HG03159 (cell line): ENCODE measurements around the gene DENND5A.

ENCODE experiments used
- ATAC-seq: cut with Tn5 transposase; IDR thresholded peaks from one replicate; pipeline ENCODE4 v1.9.1; 2021; ENCODE audit warnings: mild to moderate bottlenecking, moderate library complexity; ENCODE audit not compliant: unreplicated experiment

The DENND5A gene

DNA sequence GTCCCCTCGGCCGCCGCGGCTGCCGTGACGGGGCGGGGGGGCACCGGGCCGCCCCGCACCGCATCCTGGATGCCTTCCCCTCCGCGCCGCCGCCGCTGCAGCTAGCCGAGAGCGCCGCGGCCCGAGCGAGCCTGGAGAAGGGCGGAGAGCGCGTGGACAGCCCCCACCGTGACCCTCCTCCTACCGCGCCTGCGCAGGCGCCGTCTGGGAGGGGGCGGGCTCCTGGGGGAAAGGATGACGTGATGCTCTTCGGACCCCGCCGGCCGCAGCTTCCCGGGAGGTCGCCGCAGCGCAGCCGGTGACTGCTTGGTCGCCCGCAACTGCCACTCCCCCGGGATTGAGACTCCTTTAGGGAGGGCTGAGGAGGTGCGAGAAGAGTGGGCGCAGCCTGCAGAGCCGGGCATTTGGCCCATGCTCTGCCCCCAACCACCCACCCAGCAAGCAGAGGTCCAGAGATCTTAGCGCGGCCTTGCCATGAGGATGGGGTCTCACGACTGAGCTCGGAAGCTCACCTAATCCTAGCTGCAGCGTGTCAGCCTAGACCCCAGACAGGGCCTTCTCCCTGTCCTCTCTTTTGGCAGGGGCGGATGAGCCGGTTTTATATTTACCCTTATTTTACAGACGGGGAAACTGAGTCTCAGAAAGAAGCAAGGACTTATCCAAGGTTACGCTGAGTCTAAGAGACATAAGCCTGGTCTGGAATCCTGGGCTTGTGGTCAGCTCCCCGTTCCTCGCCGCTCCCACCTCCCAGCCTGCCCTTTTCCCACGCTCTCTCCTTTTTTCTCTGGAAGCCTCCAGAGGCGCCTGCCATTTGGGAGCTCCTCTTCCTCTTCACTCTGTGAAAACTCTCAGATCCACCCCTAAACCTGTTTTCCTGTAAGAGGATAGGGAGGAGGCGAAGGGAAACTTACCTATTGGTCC is at the start of gene DENND5A:
Gene DENND5A, minus strand, starts transcription at position 140 of the 921 bp plus-strand sequence. CDS start 281 bp downstream, outside the sequence.
- ATAC-seq: peak; percentile 26

DNA sequence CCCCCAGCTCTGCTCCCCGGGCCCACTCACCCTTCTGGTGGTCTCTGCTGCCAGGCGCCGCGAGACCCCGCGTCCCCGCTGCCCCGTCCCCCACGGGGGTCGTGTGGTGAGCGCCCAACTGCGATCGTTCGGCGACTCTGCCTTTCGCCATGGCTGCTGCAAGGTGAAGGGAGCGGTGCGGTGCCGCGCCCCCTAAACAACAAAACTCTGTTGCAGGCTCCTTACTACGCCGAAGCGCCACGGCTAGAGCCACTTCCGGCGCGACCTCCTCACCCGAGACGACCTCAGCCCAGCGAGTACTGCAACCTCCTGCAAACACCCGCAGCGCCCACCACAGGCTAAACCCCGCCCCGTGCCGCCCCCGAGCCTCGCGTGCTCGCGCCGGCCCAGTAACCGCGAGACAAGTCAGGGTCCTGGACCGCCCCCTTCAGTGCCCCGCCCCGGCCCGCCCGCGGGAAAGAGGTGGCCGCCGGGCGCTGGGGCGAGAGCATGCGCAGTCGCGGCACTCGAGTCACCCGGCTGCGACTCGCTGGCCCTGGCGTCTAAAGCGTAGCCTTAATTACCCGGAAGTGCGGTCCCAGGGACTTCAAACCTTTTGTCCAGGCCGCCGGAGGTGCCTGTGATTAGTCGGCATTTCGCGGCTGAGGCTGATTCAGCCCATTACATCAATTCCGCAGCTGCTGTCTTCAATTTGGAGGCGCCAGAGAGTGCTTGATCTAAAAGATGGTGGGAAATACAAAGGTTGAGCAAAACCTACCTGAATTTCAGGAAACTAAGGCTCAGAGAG is 49.3 kb upstream of the DENND5A start, which contains the start of gene TMEM41B:
Gene TMEM41B, minus strand, starts transcription at position 303 of the 787 bp plus-strand sequence. Its CDS starts 152 bp downstream, at position 151.
- ATAC-seq: peak; percentile 97

DNA sequence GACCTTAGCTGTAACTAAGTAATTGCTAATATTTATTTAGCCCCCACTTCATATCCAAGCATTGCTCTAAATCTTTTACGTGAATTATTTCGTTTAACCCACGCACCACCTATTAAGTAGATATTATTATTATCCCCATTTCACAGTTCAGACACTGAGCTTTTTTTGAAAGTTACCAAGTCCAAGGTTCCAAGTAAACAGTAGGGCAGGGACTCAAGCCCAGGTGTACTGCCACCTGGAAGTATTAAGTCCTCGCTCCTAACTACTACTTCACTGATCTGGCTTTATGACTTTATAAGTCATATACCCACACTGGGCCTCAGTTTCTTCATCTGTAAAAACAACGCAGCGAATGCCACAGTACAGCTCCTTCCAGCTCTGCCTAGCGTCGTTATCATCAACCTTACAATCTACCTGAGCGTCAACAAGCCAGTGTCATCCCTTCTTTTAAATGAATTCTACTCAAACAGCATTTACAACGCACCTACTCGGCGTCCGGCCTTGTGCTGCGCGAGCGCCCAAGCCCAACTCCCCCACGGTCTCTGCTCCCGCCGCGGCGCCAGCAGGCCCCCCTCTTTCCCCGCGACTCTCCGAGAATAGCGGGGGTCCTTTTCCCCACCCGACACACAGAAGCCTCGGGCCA is 48.6 kb upstream of the DENND5A start:
- peak; percentile 10 for ATAC-seq

DNA sequence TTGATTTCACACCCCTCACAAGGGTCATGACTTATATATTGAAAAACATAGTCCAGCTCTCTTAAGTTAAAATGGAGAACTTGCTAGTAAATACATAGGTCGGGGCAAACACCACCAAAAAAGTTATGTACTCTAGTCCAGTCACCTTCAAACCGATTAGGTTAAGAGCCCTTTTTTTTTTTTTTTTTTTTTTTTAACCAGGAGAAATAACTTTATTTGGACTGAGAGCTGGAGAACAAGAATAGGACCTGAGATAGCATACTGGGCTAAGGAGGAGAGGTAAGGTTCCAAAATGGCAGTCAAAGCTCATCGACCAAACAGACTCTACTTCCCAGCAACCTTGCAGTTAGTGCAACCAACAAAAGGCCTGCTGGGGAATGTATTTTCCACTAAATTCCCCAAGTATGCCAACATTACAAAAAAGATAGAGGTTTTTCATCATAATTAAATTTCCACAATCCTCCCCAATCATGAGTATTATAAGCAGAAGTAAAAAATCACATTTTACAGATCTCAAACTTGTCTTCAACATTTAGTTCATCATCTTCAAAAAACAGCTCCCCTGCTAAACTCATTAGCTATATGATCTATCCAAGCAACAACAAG is 45.4 kb upstream of the DENND5A start:
- no peak for ATAC-seq

DNA sequence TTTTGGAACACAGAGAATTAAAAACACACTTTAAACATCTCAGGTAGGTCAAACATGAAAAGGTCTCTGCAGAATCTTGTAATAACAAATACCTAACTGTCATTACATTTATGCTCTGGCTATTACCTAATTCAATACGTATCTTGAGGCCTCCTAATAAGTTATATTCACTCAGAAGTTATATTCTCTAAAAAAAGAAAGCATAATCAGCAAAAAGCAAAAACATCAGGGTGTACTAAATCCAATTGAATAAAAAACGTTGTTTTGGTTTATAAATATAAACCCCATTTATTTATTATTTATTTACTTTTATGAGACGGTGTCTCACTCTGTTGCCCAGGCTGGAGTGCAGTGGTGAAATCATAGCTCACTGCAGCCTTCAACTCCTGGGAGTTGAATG is 39.0 kb upstream of the DENND5A start:
- no peak for ATAC-seq

DNA sequence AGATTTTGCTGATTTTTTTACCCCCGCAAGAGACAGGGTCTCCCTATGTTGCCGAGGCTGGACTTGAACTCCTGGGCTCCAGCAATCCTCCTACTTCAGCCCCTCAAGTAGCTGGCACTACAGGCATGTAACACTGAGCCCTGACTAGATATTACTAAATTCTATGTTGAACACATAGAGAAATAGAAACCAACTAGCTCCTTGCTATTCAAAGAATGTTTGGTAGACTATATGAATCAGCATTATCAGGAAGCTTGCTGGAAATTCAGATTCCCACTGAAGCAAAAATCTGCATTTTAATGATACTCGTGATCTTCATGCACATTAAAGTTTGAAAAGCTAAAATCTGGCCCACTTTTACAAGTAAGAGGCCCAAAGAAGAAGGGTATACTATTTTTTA is 37.3 kb upstream of the DENND5A start:
- no peak for ATAC-seq

DNA sequence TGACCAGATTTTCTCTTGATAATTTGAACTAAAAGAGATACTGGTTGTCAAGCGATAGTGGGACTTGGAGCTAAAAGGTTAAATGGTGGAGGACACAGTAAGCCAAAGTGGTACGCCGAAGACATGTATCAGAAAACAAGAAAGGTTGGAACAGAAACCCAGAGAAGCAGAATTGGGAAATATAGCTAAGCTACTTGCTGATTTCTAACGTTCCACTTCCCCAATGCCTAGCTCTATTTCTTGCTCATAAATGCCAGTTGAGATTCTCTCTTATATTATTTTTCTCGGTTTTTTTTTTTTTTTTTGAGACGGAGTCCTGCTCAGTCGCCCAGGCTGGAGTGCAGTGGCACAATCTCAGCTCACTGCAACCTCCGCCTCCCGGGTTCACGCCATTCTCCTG is 36.6 kb upstream of the DENND5A start:
- ATAC-seq: no peak

DNA sequence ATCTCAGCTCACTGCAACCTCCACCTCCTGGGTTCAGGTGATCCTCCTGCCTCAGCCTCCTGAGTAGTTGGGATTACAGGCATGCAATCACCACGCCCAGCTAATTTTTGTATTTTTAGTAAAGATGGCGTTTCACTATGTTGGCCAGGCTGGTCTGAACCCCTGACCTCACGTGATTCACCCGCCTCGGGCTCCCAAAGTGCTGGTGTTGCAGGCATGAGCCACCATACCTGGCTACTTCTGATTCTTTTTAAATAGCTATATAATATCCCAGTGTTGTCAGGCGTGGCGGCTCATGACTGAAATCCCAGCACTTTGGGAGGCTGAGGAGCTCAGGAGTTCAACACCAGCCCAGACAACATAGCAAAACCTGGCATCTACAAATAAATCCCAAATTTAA is 28.5 kb upstream of the DENND5A start:
- no peak for ATAC-seq

DNA sequence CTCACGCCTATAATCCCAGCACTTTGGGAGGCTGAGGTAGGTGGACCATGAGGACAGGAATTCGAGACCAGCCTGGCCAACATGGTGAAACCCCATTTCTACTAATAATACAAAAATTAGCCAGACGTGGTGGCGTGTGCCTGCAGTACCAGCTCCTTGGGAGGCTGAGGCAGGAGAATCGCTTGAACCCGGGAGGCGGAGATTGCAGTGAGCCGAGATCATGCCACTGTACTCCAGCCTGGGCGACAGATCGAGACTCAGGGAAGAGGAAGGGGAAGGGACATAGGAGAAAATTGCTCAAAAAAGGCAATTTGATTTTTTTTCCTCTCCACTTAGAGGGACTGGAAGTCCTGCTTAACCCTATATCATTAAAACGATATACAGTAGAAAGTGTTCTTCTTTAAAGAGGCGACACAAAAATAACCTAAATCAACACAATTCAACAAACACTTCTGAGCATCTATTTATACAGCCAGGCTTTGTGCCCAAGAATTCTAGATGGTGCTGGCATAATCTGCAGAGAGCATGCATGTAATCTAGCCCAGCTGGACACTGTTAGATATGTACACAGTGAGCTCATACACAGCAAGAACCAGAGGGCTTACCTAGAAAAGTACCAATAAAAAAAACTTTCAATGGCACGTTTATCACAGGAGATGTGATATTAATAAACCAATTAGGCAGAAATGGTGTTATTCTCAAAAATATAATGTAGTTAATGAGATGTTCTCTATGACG is 20.9 kb upstream of the DENND5A start:
- no peak for ATAC-seq

DNA sequence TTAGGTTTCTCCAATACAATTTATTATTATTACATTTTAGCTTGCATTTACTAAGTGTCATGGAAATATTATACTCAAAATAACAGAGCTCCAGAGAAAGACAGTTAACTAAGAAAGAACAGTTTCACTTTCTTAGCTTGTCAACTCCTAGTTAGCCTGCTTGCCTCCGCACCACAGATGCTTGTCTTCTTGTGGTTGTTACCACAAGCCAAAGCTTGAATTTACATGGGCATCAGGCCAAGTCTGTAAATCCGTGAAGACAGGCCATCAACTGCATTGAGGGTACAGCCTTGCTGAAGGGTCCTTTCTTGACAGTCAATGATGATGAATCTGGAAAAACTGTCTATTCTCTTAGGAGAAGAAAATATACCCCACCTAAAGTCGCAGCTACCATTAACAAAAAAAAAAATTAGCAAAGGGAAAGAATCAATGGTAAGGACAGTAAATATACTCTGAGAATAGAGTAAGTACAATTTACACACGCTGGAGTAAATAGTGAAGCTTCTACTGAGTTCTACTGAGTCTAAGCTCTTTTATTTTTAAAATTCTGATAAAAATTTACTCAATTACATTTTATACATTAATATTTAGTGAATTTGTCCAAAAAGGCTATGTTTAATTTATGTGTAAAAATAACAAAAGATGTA is 15.6 kb upstream of the DENND5A start:
- peak; percentile 84 for ATAC-seq

DNA sequence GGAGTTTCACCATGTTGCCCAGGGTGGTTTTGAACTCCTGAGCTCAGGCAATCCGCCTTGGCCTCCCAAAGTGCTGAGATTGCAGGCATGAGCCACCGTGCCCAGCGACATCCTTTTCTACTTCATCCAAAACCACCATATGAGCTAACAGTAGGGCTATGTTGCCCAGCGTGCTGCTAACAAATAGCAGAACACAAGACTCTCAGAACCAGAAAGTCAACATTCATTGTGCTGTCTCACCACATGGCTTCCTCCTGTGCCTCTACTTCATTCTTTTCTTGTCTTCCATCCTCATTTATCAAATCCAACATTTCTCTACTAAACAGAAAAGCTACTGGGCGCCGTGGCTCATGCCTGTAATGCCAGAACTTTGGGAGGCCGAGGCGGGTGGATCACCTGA is 12.0 kb upstream of the DENND5A start:
- no peak for ATAC-seq

DNA sequence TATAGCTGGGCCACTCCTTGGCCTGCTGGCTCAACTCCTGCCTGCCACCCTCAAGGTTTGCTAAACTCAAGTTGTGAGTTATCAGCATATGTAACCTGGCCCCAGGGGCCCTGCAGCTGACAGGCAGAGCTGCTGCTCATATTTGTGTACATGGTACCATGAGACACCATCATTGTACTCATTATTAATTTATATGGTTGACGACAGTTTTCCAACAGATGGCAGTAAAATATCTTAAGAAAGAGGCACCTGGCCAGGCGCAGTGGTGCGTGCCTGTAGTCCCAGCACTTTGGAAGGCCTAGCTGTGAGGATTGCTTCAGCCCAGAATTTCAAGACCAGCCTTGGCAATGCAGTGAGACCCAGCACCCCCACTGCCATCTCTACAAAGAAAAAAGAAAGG is 11.4 kb upstream of the DENND5A start:
- no peak for ATAC-seq

DNA sequence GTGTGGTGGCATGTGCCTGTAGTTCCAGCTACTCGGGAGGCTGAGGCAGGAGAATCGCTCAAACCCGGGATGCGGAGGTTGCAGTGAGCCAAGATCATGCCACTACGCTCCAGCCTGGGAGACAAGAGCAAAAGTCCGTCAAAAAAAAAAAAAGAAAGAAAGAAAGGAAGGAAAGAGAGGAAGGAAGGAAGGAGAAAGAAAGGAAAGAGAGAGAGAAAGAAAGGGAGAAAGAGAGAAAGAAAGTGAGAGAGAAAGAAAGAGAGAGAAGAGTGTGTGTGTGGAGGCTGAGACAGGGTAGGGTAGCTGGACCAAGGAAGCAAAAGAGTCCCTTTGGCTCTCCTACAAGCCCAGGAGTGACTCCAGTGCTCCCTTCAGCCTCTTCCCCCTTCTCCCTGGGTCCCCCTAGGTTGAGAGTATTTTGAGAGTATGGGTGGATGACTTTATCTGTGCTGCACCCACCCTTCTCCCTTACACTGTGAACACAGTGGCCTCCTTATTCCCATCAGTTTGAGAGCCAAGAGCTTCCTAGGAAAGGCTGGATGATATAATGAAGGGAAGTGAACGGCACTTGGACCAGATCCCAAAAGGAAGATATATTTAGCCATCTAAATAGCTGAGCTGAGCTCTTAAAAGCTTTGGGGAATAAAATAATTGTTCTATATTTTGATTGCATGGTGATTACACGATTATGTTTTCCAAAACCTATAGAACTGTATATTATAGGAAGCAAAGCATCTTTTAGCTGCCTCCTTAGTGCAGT is 9.5 kb upstream of the DENND5A start:
- no peak for ATAC-seq

DNA sequence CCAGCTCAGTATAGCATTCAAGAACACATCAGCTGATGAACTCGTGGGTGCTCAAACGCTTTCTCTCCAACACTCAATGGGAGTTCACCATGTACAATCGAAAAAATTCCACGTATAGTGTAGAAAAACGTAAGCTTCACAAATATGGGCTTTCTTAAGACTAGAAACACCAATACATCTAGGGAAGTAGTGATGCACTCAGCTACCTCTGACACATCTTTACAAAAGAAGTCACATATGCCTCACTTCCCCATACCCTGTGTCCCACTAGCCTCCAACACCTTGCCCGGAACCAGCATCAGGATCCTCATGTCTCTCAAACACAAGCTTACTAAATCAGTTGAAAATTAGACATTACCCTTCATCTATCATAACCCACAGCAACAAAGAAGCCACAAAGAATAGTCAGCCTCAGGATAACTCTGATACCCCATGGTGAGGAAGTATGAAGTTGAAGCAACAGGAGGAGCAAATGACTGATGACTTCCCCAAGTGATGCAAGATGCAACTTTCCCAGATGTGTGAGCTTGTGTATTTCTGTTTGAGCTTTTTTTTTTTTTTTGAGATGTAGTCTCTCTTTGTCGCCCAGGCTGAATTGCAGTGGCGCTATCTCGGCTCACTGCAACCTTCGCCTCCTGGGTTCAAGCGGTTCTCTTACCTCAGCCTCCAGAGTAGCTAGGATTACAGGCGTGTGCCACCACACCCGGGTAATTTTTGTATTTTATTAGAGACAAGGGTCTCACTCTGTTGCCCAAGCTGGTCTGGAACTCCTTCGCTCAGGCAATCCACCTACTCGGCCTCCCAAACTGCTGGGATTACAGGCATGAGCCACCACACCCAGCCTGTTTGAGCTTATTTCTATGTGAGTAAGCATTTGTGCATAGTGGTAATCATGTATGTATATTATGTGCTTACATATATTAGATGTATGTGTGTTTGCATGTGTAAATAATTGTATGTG is 8.5 kb upstream of the DENND5A start:
- no peak for ATAC-seq

DNA sequence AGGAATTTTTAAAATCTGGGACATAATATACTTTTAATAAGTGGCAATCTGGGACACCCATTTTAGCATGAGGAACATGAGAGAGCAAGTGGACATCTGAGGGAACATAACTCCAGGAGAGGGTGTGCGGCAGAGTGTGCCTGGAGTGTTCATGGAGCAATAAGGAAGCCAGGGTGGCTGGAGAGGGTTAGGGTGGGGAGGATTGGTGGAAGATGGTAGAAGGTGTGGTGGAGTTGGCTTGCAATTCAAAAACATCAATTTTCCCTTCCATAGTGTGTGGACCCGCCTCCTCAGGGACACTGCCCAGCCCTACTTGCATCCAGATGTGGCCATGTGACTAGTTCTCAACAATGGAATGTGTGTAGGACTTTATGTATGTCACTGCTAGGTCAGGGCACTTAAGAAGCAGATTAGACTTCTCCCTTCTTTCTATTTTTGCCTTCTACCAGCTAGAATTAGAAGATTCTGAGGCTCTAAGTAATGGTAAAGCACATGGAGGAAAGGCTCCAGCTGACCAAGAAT is 4.4 kb upstream of the DENND5A start:
- ATAC-seq: no peak

DNA sequence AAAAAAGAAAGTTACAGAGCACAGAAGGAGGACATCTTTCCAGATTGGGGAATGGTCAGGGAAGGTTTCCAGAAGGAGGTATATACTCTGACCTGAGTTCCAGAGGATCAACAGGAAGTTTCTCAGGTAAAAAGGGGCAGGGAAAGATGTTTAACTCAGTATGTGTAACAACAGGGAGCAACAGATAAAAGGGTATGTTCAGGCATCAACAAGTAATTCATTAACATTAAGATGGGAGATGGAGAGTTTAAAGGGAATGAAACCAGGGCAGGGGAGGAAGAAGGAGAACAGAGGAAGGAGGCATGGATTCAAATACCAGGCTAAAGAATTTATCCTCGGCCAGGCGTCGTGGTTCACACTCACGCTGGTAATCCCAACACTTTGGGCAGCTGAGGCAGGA is 2.5 kb upstream of the DENND5A start:
- ATAC-seq: no peak

DNA sequence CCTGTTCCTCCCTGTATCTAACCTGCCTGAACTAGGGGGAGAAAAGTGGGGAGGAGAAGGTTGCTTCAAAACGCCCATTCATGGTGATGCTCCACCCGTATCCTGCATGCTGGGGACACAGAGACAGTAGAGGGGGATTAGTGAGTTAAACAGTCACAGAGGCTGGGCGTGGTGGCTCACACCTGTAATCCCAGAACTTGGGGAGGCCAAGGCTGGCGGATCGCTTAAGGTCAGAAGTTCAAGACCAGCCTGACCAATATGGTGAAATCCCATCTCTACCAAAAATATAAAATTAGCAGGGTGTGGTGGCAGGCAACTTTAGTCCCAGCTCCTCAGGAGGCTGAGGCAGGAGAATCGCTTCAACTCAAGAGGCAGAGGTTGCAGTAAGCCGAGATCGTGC is 1.8 kb upstream of the DENND5A start:
- no peak for ATAC-seq
